NCI-H774 (cell line): ENCODE data around the gene MTFR1L.

ENCODE experiments used
- DNase-seq: peaks from one replicate; lab custom pipeline; 2025; lab: John Stamatoyannopoulos, UW

Gene MTFR1L

DNA sequence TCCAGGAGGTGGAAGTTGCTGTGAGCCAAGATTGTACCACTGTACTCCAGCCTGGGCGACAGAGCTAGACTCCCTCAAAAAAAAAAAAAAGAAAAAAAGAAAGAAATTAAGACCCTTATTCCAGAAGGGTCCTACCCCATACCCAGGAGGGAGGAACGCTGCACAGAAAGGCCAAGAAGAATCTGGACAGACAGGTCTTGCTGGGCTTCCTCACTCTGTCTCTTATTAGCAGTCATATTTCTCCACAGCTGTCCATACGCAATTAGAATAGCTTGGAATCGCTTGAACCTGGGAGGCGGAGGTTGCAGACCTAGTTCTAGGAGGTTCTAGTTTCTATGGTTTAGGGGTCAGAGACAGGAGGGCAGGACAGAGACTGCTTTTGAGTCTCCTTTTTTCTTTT is 58.9 kb downstream of the MTFR1L start:
- DNase-seq = no peak

DNA sequence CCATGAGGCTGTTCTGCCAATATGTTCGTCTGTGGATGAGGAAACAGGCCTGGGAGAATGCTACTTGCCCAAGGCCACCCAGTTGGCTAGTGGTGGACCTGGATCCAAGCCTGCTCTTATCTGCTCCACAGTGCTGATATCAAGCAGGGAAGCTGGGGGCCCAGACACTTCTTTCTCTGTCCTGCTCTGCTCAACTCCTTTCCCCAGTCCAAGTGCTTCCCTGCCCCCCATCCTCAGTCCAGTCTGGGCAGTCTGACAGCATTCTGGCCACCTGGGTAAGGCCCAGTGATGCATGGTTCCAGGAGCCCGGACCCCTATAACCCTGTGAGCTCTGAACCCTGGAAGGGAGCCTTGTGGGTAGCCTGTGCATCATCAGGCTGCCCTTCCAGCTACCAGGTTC is 59.9 kb downstream of the MTFR1L start:
- DNase-seq = no peak

DNA sequence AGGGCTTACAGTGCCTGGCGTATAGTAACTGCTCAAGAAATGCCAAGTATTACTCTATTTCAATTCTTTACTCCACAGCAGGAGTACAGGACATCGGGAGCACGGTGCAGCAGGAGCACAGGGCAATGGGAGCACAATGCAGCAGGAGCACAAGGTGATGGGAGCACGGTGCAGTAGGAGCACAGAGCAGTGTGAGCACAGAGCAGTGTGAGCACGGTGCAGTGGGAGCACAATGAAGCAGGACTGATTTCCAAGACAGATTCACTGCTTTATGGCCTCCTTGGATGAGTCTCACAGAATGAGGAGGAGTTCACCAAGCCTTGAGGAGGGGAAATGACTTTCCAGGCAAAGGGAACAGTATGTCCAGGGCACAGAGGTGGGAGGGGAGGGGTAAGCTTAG is 60.8 kb downstream of the MTFR1L start:
- DNase-seq = no peak

DNA sequence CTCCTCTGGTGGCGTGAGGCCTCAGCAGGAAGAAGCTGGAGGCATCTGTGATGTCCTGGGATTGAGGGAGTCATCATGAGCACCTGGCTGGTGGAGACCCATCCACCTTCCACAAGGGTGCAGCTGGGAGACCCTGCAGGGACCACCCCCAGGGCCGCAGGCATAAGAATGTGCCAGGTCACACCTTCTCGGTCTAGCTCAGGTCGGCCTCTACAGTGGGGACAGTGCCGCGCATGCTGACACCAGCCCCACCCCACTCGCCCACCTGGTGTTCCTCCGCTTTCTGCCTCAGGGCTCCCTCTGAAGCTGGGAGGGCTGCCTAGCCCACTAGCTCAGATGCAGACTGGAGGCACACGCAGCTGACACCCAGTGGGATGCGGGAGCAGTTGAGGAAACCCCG is 61.5 kb downstream of the MTFR1L start:
- no peak for DNase-seq
